Loucy (cell line): ENCODE measurements around the gene EIF2D.

Experiments
- H2AFZ ChIP-seq: fragments of 200-600 bp; sonication (generic); 2 replicates; pipeline ENCODE4 v1.6.0; 2016; ENCODE audit warnings: antibody characterized with exemption, mild to moderate bottlenecking, low read length, moderate library complexity
- H3F3A ChIP-seq: fragments of 200-600 bp; 2 replicates; pipeline ENCODE4 v1.6.0; 2016; ENCODE audit warnings: antibody characterized with exemption, low read depth, mild to moderate bottlenecking
- H3K27me3 ChIP-seq: fragments of 200-600 bp; sonication (generic); 2 replicates; pipeline ENCODE4 v1.6.1; 2014; ENCODE audit warnings: low read length, mild to moderate bottlenecking; ENCODE audit not compliant: insufficient read depth, poor library complexity, severe bottlenecking
- H3K36me3 ChIP-seq: fragments of 200-600 bp; sonication (generic); 2 replicates; pipeline ENCODE4 v1.6.1; 2016; ENCODE audit warnings: low read length; ENCODE audit not compliant: insufficient read depth
- H3K4me1 ChIP-seq: fragments of 200-600 bp; sonication (generic); 2 replicates; pipeline ENCODE4 v1.5.1; 2014; ENCODE audit warnings: low read length, mild to moderate bottlenecking; ENCODE audit not compliant: insufficient read depth, poor library complexity, severe bottlenecking
- H3K4me2 ChIP-seq: fragments of 200-600 bp; sonication (generic); 2 replicates; pipeline ENCODE4 v1.6.0; 2014; ENCODE audit warnings: antibody characterized with exemption, low read length, low read depth, mild to moderate bottlenecking; ENCODE audit not compliant: poor library complexity, severe bottlenecking
- H3K4me3 ChIP-seq: fragments of 200-600 bp; sonication (generic); 2 replicates; pipeline ENCODE4 v1.5.1; 2014; ENCODE audit warnings: low read length, mild to moderate bottlenecking, mixed read lengths; ENCODE audit not compliant: poor library complexity, severe bottlenecking
- H3K79me2 ChIP-seq: fragments of 200-600 bp; sonication (generic); 2 replicates; pipeline ENCODE4 v1.6.1; 2014; ENCODE audit warnings: low read length; ENCODE audit not compliant: insufficient read depth
- H3K9ac ChIP-seq: fragments of 200-600 bp; sonication (generic); 2 replicates; pipeline ENCODE4 v1.6.0; 2014; ENCODE audit warnings: mild to moderate bottlenecking, low read depth, low read length, moderate library complexity; ENCODE audit not compliant: poor library complexity, severe bottlenecking
- H3K9me2 ChIP-seq: fragments of 200-600 bp; sonication (generic); replicated peaks from 2 replicates; pipeline ENCODE4 v1.6.1; 2016; ENCODE audit warnings: low read depth, low read length, mixed read lengths
- H3K9me3 ChIP-seq: fragments of 200-600 bp; sonication (generic); 2 replicates; pipeline ENCODE4 v1.6.1; 2014; ENCODE audit warnings: mild to moderate bottlenecking, antibody characterized with exemption, low read length, low read depth; ENCODE audit not compliant: insufficient read depth
- H4K20me1 ChIP-seq: fragments of 200-600 bp; sonication (generic); 2 replicates; pipeline ENCODE4 v1.6.0; 2014; ENCODE audit warnings: antibody characterized with exemption, low read length, mild to moderate bottlenecking; ENCODE audit not compliant: insufficient read depth, poor library complexity, severe bottlenecking
- EZH2phosphoT487 ChIP-seq: fragments of 200-600 bp; IDR thresholded peaks from 2 replicates; pipeline ENCODE4 v1.6.1; 2018; ENCODE audit warnings: antibody characterized with exemption, mild to moderate bottlenecking, moderate library complexity, borderline replicate concordance
- TF ChIP-seq, protein P1 (sequence below): fragments of 200-600 bp; sonication (generic); conservative IDR thresholded peaks from 2 replicates; pipeline ENCODE4 v1.5.1; 2014; ENCODE audit warnings: mild to moderate bottlenecking, antibody characterized with exemption, low read length

Gene EIF2D

DNA sequence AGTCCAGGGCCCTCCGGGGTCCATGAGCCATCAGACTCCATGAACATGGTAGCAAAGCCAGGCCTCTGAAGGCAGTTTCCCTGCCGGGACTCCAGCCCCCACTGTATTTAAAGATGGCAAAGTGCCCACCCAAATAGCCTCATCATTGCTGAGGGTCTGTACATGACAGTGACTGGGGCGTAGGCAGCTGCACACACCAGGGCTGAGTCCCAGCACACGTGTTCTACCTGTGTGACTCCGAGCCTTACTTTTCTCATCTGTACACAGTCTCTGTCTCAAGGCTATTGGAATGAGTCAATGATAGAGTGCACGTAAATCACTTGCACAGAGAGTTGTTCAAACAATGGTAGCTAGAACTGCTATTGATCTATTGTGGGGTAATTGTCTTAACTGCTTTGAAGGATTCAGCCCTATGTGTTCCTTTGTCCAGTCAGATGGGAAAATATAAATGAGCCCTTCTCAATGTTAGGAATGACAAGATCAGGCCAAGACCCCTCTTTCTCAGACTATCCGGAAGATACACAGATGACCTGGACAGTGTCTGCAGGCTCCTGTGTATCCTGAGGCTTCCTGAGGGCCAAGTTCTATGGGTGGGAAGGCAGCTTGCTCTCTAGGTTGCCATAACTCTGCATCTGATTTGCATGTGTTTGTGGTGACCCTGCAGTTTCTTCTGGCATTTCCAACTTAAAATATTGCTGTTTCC is 56.1 kb downstream of the EIF2D start:
- H4K20me1 ChIP-seq = peaks cover 3% of the 10 kb centered on the region
- H3K27me3 ChIP-seq = peaks cover 5% of the 10 kb centered on the region
- H2AFZ ChIP-seq = peak overlapping the region; percentile 62
- peak overlapping the region; percentile 92 for H3K4me2 ChIP-seq
- H3K36me3 ChIP-seq = no peaks in the 10 kb centered on the region
- no peaks in the 10 kb centered on the region for H3K9me3 ChIP-seq
- peaks cover 41% of the 10 kb centered on the region for H3K79me2 ChIP-seq
- H3K4me3 ChIP-seq = peak overlapping the region; percentile 98
- TF ChIP-seq, protein P1, sequence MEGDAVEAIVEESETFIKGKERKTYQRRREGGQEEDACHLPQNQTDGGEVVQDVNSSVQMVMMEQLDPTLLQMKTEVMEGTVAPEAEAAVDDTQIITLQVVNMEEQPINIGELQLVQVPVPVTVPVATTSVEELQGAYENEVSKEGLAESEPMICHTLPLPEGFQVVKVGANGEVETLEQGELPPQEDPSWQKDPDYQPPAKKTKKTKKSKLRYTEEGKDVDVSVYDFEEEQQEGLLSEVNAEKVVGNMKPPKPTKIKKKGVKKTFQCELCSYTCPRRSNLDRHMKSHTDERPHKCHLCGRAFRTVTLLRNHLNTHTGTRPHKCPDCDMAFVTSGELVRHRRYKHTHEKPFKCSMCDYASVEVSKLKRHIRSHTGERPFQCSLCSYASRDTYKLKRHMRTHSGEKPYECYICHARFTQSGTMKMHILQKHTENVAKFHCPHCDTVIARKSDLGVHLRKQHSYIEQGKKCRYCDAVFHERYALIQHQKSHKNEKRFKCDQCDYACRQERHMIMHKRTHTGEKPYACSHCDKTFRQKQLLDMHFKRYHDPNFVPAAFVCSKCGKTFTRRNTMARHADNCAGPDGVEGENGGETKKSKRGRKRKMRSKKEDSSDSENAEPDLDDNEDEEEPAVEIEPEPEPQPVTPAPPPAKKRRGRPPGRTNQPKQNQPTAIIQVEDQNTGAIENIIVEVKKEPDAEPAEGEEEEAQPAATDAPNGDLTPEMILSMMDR = no peak
- no peak for TF ChIP-seq EZH2phosphoT487
- peaks cover 68% of the 10 kb centered on the region for H3K4me1 ChIP-seq
- H3K9me2 ChIP-seq = no peaks in the 10 kb centered on the region
- peak overlapping the region; percentile 99 for H3K9ac ChIP-seq
- no peaks in the 10 kb centered on the region for H3F3A ChIP-seq

DNA sequence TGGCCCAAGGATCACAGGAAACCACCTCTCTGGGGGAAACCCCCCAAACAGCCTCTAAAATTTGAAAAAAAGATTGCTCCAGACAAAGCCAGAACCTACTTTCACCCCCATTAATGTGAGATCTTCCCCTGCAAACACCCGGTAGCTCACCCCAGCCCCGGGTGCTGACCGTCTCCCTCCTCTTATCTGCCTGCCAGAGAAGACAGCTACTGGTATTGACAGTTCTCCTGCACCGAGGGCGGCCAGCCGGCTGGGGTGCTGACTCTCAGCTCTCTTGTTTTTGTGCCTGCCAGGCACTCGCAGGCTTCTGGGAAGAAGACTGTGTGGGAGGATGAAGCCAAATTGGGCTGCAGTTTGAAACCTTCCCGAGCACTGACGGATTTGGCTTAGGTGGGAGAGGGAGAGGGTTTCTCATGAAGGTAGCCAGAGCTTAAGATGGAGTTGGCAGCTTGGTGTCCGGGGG is 56.8 kb downstream of the EIF2D start:
- TF ChIP-seq, protein P1 = no peak
- TF ChIP-seq EZH2phosphoT487 = no peak
- Histone ChIP-seq H3K4me2 (peak overlapping the region; percentile 92), H3K27me3 (peaks cover 5% of the 10 kb centered on the region), H3K9me3 (no peaks in the 10 kb centered on the region), H3K9ac (peak overlapping the region; percentile 99), H2AFZ (no peak overlapping the region), H3K9me2 (no peaks in the 10 kb centered on the region), H3K79me2 (peaks cover 34% of the 10 kb centered on the region), H3K4me1 (peaks cover 61% of the 10 kb centered on the region), H4K20me1 (peaks cover 1% of the 10 kb centered on the region), H3F3A (no peaks in the 10 kb centered on the region), H3K4me3 (peak overlapping the region; percentile 98), H3K36me3 (no peaks in the 10 kb centered on the region)

GRCh38 chr1:206554701-206555472 is 57.4 kb downstream of the EIF2D start:
- Histone ChIP-seq H3F3A (no peaks in the 10 kb centered on the region), H3K27me3 (peaks cover 5% of the 10 kb centered on the region), H3K4me3 (no peak overlapping the region), H3K4me2 (peak overlapping the region; percentile 92), H3K9me2 (no peaks in the 10 kb centered on the region), H3K9me3 (no peaks in the 10 kb centered on the region), H4K20me1 (no peaks in the 10 kb centered on the region), H3K36me3 (no peaks in the 10 kb centered on the region), H3K4me1 (peaks cover 55% of the 10 kb centered on the region), H2AFZ (no peak overlapping the region), H3K79me2 (peaks cover 27% of the 10 kb centered on the region), H3K9ac (peak overlapping the region; percentile 99)
- TF ChIP-seq, protein P1 = no peak
- no peak for TF ChIP-seq EZH2phosphoT487
